H9 (cell line): ENCODE results near the gene HNRNPU. TPM values are rescaled to one million over a fixed set of nuclear protein-coding genes. Genes with fewer than 3 reads are reported as not detected.

Experiments used
- DNase-seq: peaks from one replicate; pipeline ENCODE4 v3.0.0-alpha.2; 2017
- H2AFZ ChIP-seq: one replicate; pipeline ENCODE4 v1.6.1; 2013; ENCODE audit warnings: mild to moderate bottlenecking, low read length, control low read depth, moderate library complexity
- H2AK5ac ChIP-seq: 2 replicates; pipeline ENCODE4 v1.6.1; 2013; ENCODE audit warnings: low read length, control low read depth, mixed read lengths; ENCODE audit not compliant: insufficient read length
- H2BK120ac ChIP-seq: one replicate; pipeline ENCODE4 v1.6.1; 2013; ENCODE audit warnings: low read depth, mild to moderate bottlenecking, low read length, control low read depth, inconsistent platforms; ENCODE audit not compliant: poor library complexity, severe bottlenecking
- H2BK12ac ChIP-seq: 2 replicates; pipeline ENCODE4 v1.6.1; 2013; ENCODE audit warnings: low read length, control low read depth, mixed read lengths, low read depth; ENCODE audit not compliant: insufficient read length
- H2BK15ac ChIP-seq: 2 replicates; pipeline ENCODE4 v1.6.1; 2013; ENCODE audit warnings: low read depth, low read length, control low read depth
- H2BK20ac ChIP-seq: one replicate; pipeline ENCODE4 v1.6.1; 2013; ENCODE audit warnings: low read depth, mild to moderate bottlenecking, low read length, control low read depth, inconsistent platforms; ENCODE audit not compliant: poor library complexity, severe bottlenecking
- H2BK5ac ChIP-seq: 2 replicates; pipeline ENCODE4 v1.6.1; 2013; ENCODE audit warnings: low read length, control low read depth, mixed read lengths; ENCODE audit not compliant: insufficient read length
- H3K14ac ChIP-seq: 2 replicates; pipeline ENCODE4 v1.6.1; 2013; ENCODE audit warnings: low read length, control low read depth; ENCODE audit not compliant: insufficient read depth
- H3K18ac ChIP-seq: 2 replicates; pipeline ENCODE4 v1.6.1; 2013; ENCODE audit warnings: low read depth, mild to moderate bottlenecking, mixed read lengths, low read length, control low read depth; ENCODE audit not compliant: insufficient read length
- H3K23ac ChIP-seq: 2 replicates; pipeline ENCODE4 v1.6.1; 2013; ENCODE audit warnings: low read length, control low read depth, mixed read lengths, low read depth; ENCODE audit not compliant: insufficient read length
- H3K23me2 ChIP-seq: 2 replicates; pipeline ENCODE4 v1.6.1; 2013; ENCODE audit warnings: low read depth, mild to moderate bottlenecking, mixed read lengths, low read length, control low read depth; ENCODE audit not compliant: insufficient read length, poor library complexity, severe bottlenecking
- H3K27ac ChIP-seq: 2 replicates; pipeline ENCODE4 v1.5.1; 2013; ENCODE audit warnings: low read length, control low read depth, mixed read lengths, low read depth; ENCODE audit not compliant: insufficient read length
- H3K27me3 ChIP-seq: 2 replicates; pipeline ENCODE4 v1.6.1; 2013; ENCODE audit warnings: low read length, control low read depth, inconsistent platforms; ENCODE audit not compliant: insufficient read depth
- H3K4ac ChIP-seq: 2 replicates; pipeline ENCODE4 v1.6.1; 2013; ENCODE audit warnings: low read depth, mild to moderate bottlenecking, control low read depth, inconsistent platforms, low read length, moderate library complexity
- H3K4me1 ChIP-seq: 2 replicates; pipeline ENCODE4 v1.6.1; 2013; ENCODE audit warnings: low read length, control low read depth, inconsistent platforms; ENCODE audit not compliant: insufficient read depth
- H3K4me2 ChIP-seq: 2 replicates; pipeline ENCODE4 v1.6.1; 2013; ENCODE audit warnings: low read length, control low read depth, mixed read lengths; ENCODE audit not compliant: insufficient read length, insufficient read depth
- H3K56ac ChIP-seq: 2 replicates; pipeline ENCODE4 v1.6.1; 2013; ENCODE audit warnings: low read depth, mild to moderate bottlenecking, mixed read lengths, low read length, control low read depth; ENCODE audit not compliant: insufficient read length
- H3K79me1 ChIP-seq: 2 replicates; pipeline ENCODE4 v1.6.1; 2013; ENCODE audit warnings: low read depth, mild to moderate bottlenecking, moderate library complexity, low read length, control low read depth, inconsistent platforms; ENCODE audit not compliant: insufficient read depth, poor library complexity, severe bottlenecking
- H3K79me2 ChIP-seq: 2 replicates; pipeline ENCODE4 v1.6.1; 2013; ENCODE audit warnings: low read length, control low read depth, inconsistent platforms; ENCODE audit not compliant: insufficient read depth
- H3K9ac ChIP-seq: 2 replicates; pipeline ENCODE4 v1.6.1; 2013; ENCODE audit warnings: low read length, control low read depth, mixed read lengths; ENCODE audit not compliant: insufficient read length; ENCODE audit errors: extremely low read depth
- H3K9me3 ChIP-seq: one replicate; pipeline ENCODE4 v1.6.1; 2013; ENCODE audit warnings: low read depth, low read length, inconsistent platforms; ENCODE audit not compliant: control insufficient read depth
- H3T11ph ChIP-seq: one replicate; pipeline ENCODE4 v1.6.1; 2013; ENCODE audit warnings: mild to moderate bottlenecking, low read length, control low read depth, inconsistent platforms
- H4K20me1 ChIP-seq: one replicate; pipeline ENCODE4 v1.6.1; 2013; ENCODE audit not compliant: control insufficient read depth, insufficient read length, insufficient read depth
- H4K5ac ChIP-seq: 2 replicates; pipeline ENCODE4 v1.6.1; 2013; ENCODE audit warnings: low read depth, mild to moderate bottlenecking, mixed read lengths, low read length, control low read depth; ENCODE audit not compliant: insufficient read length
- H4K8ac ChIP-seq: replicated peaks from 2 replicates; pipeline ENCODE4 v1.6.1; 2013; ENCODE audit warnings: low read length, control low read depth, mixed read lengths, low read depth; ENCODE audit not compliant: insufficient read length
- H4K91ac ChIP-seq: 2 replicates; pipeline ENCODE4 v1.6.1; 2013; ENCODE audit warnings: low read depth, mild to moderate bottlenecking, moderate library complexity, mixed read lengths, low read length, control low read depth; ENCODE audit not compliant: insufficient read length
- H3K27ac Mint-ChIP-seq, 3 experiments: 2 replicates in 2 of 3; 3 replicates in 1 of 3; pipeline ENCODE4 v1.8.0; 2020 to 2021; ENCODE audit warnings: mixed read lengths in 3 of 3, mild to moderate bottlenecking in 1 of 3, moderate library complexity in 1 of 3
- H3K27me3 Mint-ChIP-seq: 2 replicates; pipeline ENCODE4 v1.8.0; 2021; ENCODE audit warnings: low read depth, mild to moderate bottlenecking, moderate library complexity, mixed read lengths
- H3K36me3 Mint-ChIP-seq, 3 experiments: 2 replicates in 2 of 3; 3 replicates in 1 of 3; pipeline ENCODE4 v1.8.0; 2020 to 2021; ENCODE audit warnings: low read depth in 3 of 3, mixed read lengths in 3 of 3; ENCODE audit not compliant: insufficient read depth in 1 of 3
- H3K4me1 Mint-ChIP-seq, 2 experiments: 2 replicates each; pipeline ENCODE4 v1.8.0; 2020; ENCODE audit warnings: mixed read lengths in 2 of 2
- H3K4me3 Mint-ChIP-seq, 2 experiments: 2 replicates in 1 of 2; 3 replicates in 1 of 2; pipeline ENCODE4 v1.8.0; 2020 to 2021; ENCODE audit warnings: mild to moderate bottlenecking in 2 of 2, mixed read lengths in 2 of 2, moderate library complexity in 1 of 2
- H3K9me3 Mint-ChIP-seq, 2 experiments: 2 replicates in 1 of 2; 3 replicates in 1 of 2; pipeline ENCODE4 v1.8.0; 2020; ENCODE audit warnings: mild to moderate bottlenecking in 2 of 2, mixed read lengths in 2 of 2, moderate library complexity in 1 of 2
- WGBS: extraction: QIAGEN DNeasy Blood & Tissue Kit; methylation state at CpG from one replicate; pipeline ENCODE4 v1.1.7; 2013; ENCODE audit warnings: missing lambda C conversion rate, low lambda C conversion rate, mixed read lengths; ENCODE audit not compliant: insufficient read length; ENCODE audit errors: extremely low coverage; 5-methylcytosine and 5-hydroxymethylcytosine counted together
- total RNA-seq: library from RNA; stranded (reverse); gene quantifications from 2 replicates; pipeline ENCODE4 v1.2.1, GENCODE V29; 2021
- TF ChIP-seq, protein P1 (sequence below): fragments of 200-600 bp; sonication (generic); conservative IDR thresholded peaks from 3 replicates; pipeline ENCODE4 v1.8.0; 2021; ENCODE audit warnings: antibody characterized with exemption, mild to moderate bottlenecking

The HNRNPU gene
- total RNA-seq, 1 experiment from 2014 or later: 657 TPM

DNA sequence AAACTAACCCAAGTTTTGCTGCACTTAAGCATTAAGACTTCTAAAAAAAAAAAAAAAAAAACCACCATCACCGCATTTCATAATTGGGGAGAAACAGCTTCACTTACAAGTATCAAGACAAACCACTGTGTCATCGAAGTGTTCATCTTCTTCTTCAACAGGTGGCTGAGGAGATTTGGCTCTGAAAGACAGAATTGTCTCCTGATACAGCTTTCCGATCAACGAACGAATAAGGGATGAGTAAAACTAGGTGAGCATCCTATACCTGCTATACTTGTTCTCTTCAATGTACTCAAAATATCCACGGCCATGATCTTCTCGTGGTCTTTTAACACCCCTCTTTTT lies 2.0 kb downstream of the HNRNPU start:
- Histone ChIP-seq H3K9ac (peak overlapping the region; percentile 95), H3K9me3 (no peaks in the 10 kb centered on the region), H3K4ac (no peak overlapping the region), H2AK5ac (no peak overlapping the region), H3K79me1 (peaks cover 3% of the 10 kb centered on the region), H3T11ph (peak overlapping the region; percentile 1), H4K20me1 (no peaks in the 10 kb centered on the region), H3K27me3 (no peaks in the 10 kb centered on the region), H2BK5ac (no peak overlapping the region), H3K4me2 (peak overlapping the region; percentile 98), H4K8ac (no peak overlapping the region), H3K27ac (peak overlapping the region; percentile 94), H3K56ac (no peak overlapping the region), H3K23me2 (peaks cover 14% of the 10 kb centered on the region), H4K5ac (peak overlapping the region; percentile 1), H3K79me2 (peaks cover 43% of the 10 kb centered on the region), H4K91ac (no peak overlapping the region), H3K4me1 (no peaks in the 10 kb centered on the region), H2AFZ (no peak overlapping the region), H2BK20ac (no peak overlapping the region), H2BK120ac (no peak overlapping the region), H3K14ac (peak overlapping the region; percentile 55; the same call in 1 of the 2 replicates), H2BK15ac (no peak overlapping the region), H2BK12ac (no peak overlapping the region), H3K23ac (peak overlapping the region; percentile 2), H3K18ac (peak overlapping the region; percentile 1)
- peaks cover 56 to 61% (median 61%) of the 10 kb centered on the region in 3 experiments for H3K36me3 Mint-ChIP-seq
- whole genome bisulfite sequencing: no CpG with 5 or more reads among the region's 7 CpGs
- H3K4me1 Mint-ChIP-seq: peaks cover 28 to 42% of the 10 kb centered on the region in 2 experiments
- peak overlapping the region; percentile 92 to 96 for H3K4me3 Mint-ChIP-seq
- TF ChIP-seq, protein P1, sequence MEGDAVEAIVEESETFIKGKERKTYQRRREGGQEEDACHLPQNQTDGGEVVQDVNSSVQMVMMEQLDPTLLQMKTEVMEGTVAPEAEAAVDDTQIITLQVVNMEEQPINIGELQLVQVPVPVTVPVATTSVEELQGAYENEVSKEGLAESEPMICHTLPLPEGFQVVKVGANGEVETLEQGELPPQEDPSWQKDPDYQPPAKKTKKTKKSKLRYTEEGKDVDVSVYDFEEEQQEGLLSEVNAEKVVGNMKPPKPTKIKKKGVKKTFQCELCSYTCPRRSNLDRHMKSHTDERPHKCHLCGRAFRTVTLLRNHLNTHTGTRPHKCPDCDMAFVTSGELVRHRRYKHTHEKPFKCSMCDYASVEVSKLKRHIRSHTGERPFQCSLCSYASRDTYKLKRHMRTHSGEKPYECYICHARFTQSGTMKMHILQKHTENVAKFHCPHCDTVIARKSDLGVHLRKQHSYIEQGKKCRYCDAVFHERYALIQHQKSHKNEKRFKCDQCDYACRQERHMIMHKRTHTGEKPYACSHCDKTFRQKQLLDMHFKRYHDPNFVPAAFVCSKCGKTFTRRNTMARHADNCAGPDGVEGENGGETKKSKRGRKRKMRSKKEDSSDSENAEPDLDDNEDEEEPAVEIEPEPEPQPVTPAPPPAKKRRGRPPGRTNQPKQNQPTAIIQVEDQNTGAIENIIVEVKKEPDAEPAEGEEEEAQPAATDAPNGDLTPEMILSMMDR: no peak
- no peak for DNase-seq
- peak overlapping the region; percentile 94 to 97 (median 97); a peak in 6 of 7 replicates for H3K27ac Mint-ChIP-seq
- H3K9me3 Mint-ChIP-seq: peaks cover 0 to 4% of the 10 kb centered on the region in 2 experiments; a peak in 2 of 5 replicates
- H3K27me3 Mint-ChIP-seq: peaks cover 2% of the 10 kb centered on the region; the same call in 1 of the 2 replicates
